HG03439 (cell line): ENCODE data around the gene CTDSPL2.
"Not testable (repeated sequence)": the region's sequence is repeated elsewhere in the genome, so short reads cannot be mapped to it uniquely, and the experiment has no call there.

ENCODE experiments used
- ATAC-seq: cut with Tn5 transposase; IDR thresholded peaks from one replicate; pipeline ENCODE4 v1.9.1; 2021; ENCODE audit warnings: mild to moderate bottlenecking, moderate library complexity; ENCODE audit not compliant: unreplicated experiment

Gene CTDSPL2

DNA sequence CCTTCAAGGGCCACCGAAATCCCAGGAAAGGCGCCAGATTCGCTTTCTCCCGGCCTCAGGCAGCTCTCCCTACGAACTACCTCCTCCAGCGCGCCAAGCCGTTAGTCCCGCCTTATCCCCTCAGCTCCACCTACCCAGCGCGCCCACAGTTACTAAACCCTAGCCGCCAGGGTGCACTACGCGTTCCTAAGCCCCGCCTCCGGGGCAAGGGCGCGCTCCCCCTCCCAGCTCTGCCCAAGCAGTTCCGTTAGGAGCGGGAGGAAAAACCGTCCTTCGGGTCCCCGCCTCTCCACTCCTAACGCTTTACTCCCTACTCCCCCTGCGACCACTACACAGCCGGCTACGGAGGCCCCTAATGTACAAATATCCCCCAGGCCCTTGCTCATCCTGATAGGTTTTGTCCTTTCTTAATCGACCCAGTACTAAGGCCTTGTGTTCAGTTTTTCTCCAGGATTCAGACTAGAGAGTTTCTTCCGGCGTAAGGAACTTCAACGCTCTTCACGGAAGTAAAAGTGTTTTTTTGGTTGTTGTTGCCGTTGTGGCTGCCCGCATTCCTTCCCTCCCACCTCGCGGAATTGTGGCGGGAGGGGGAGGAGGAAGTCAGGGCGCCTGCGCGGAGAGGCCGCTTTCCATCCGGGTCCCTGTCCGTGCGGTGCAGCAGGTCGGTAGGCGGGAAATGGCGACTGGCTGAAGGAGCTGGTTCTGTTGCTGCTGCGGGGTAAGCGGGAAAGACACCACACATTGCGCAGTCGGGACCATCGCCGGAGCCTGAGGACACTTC is at the start of gene CTDSPL2:
Gene CTDSPL2, plus strand, starts transcription at position 655 of the 781 bp plus-strand sequence. CDS start 31,386 bp downstream, outside the sequence.
- ATAC-seq: peak; percentile 82

DNA sequence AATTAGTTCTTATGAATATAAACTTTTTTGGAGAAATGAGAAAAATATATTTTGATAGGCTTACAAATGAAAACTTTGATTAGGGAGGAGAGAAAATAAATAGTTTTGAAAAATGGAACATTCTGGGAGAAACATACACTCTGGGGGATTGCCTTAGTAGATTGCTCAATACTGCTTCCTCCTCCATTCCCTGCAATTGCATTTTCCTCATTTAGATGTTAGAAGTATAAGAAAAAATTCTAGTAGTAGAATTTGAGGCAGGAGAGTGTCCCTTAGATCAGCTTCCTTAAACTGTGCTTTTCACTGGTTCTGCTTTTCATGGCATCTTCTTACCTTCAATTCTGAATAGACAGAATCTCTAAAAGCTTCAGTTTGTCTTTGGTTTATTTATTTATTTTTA is 46.2 kb upstream of the CTDSPL2 start:
- ATAC-seq: no peak

DNA sequence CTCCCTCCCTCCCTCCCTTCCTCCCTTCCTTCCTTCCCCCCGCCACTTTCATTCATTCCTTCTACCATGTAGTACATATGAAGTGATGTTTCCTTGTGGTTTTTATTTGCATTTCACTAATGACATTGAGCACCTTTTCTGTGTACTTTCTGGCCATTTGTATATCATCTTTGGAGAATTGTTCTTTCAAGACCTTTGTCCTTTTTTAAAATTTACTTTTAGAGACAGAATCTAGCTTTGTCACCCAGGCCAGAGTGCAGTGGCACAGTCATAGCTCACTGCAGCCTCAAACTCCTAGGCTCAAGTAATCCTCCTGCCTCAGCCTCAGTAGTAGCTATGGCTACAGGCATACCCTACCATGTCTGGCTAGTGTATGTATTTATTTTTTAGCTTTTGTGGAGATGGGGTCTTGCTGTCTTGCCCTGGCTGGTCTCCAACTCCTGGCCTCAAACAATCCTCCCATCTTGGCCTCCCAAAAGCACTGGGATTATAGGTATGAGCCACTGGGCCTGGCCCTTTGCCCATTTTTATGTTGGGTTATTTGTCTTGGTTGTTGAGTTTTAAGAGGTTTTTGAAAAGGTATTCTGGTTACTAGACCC is 42.0 kb upstream of the CTDSPL2 start:
- ATAC-seq: no peak

DNA sequence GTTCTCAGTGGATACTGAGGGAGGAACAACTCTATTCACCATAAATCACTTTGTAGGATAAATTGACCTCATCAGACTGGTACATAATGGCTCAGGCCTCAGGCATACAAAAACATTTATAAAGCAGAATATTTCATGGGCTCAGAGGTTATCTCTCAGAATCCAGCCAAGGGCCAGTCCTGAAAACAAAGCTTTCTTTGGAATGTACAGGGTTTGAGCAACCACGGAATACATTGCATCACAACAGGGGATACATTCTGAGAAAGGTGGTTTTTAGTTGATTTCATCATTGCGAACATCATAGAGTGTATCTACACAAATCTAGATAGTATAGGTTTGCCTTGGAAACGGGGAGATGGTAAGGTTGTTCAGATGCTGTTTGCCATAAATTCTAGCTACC is 33.4 kb upstream of the CTDSPL2 start:
- no peak for ATAC-seq

DNA sequence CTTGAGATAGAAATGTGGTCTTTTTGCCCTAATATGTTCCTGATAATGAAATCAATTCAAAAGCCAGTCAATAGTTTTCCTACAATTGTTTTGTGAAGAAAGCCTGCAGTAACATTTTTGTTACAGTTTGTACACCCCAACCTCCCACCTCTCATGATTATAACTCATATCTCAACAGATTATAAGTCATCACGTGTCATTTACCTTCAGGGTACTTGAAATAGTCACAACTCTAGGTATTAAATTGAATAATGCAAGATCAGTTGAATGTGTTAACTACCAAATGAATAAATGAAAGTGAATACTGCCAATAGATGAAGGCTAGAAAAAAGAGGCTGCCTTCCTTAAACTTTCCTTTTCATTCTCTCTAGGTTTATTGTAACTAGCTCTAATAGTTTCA is 32.9 kb upstream of the CTDSPL2 start:
- no peak for ATAC-seq

DNA sequence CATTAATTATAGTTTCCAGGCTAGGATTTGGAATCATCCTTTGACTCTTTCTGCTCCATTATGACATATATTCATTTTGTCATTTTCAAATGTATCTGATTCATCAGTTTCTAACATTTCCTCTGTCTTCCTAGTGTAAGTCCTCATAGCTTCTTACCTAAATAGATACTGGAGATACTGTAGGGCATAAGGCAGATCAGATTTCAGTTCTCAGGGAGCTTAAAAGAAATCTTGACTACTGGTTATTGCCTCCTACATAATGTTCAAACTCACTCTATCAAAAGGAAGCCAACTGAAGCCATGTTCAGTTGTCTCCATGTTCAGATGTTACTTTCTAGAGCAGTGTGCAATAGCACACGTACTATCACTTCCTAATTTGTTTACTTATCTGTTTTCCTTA is 29.6 kb upstream of the CTDSPL2 start:
- ATAC-seq: no peak

DNA sequence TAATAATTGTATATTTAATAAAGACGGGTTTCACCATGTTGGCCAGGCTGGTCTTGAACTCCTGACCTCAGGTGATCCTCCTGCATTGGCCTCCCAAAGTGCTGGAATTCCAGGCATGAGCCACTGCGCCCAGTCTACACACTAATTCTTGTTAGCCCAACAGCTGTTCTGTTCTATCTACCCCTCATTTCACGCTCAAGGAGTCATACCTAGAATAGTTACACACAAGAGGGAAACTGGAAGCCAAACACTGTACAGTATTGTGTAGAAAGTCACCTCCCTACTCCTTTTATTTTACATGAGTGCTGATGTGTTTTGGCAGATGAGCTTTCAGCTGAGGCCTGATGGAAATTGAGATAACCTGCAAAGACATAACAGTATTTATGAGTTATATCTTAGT is 13.4 kb upstream of the CTDSPL2 start:
- no peak for ATAC-seq

DNA sequence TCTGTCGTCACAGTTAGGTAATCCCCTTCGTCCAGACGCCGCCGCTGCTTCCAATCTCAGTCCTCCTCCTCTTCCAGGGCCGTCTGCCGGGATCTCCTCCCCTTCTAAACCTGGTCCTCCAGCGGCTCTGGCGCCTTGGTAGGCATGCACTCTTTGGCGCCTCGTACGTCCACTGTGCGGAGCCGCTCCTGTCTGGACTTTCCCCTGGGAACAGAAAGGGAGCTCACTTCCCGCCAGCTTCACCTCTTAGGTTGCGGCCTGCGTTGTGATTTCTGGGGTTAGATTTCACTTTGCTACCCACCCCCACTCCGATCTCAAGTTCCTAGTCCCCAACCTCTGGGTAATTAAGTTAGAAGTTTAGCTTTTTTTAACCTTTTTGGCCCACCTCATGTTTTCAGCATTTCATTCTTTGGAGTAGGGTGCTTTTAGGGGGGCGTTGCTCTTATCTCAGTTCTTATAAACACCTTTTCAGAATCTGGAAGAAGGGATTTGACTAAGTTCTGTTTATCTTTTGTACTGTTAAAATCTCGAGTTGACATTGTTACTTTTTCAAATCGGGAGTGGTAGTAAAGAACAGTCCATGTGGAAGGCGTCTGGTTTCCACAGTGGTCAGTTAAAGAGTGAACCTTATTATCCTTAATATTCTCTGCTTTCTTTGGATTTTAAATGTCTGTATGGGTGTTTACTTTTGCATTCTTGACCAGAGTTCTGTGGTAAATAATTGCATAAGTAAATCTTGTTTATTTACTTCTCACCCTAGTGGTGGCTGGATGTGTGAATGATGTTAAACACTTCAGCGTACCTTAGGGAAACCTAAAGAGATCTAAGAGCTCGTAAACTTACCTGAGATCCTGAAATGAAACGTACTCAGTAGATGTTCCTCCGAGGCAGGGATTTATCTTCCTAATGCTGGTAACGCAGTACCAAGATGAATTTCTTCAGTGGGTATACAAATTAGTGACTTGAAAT is 611 bp downstream of the CTDSPL2 start:
- ATAC-seq: peak; percentile 21

DNA sequence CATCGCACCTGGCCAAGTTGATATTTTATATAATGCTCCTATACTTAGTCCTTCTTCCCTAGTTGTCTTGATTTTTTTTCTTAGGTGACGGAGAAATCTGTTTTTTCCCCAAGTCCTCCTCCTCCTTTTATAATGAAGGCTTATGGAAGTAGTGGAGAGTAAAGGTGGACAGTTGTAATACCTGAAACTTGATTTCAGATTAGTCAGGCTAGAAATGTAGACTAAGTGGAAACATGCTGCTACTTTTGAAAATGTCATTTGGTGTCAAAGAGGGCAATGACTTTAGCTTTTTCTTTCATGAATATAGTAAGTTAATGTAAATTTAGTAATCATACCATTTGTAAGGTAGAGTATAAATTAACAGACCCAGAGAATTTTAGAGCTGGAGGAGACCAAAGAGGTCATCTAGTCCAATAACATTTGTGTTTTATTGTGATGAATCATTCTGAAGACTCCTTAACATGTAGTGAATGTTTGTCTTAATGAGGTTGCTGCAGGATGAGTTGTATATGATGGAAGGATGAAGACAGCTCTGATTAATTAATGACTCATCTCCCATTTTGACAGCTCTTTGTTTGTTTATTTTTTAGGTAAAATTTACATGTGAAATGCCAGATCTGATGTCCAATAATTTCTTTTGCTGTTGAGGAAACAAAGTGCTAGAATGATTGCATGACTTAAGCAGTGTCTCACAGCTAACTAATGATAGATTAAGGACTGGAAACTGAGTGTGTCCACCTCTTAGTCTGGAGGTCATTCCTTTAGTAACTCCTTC is 8.7 kb downstream of the CTDSPL2 start:
- ATAC-seq: no peak

DNA sequence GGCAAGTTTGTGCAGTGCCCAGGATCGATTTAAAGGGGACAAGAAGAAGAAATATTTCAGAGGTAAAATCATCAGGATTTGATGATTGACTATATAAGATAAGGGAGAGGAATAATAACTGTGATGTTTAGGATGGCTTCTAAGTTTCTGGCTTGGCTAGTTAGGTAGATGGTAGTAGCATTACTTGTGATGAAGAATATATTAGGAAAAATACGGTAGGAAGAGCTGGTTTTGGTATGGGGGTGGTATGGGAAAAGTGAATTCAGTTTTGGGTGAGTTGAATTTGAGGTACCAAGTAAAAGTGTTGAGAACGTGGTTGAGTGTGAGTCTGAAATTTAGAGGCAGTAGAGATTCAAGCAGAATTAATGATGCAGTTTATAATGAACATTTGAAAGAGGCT is 11.0 kb downstream of the CTDSPL2 start:
- no peak for ATAC-seq

DNA sequence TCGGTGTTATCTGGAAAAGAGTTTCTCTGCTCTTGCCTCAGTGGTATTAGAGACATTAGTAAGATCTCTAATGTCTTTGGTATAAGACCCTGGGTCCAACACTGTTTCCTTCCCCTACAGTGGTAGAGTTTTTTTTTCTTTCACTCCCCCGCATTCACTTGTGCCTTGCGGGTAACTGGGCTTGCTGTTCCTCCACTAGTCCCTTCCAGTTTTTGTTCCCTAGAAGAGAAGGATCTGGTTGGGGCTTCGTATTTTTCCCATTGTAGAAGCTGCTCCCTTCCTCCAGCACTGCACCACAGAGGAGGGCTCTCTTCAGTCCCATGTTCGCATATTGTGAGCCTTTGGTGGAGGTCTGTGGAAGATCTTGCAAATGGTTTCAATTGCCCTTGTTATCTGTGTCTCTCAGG is 13.7 kb downstream of the CTDSPL2 start:
- ATAC-seq: no peak

DNA sequence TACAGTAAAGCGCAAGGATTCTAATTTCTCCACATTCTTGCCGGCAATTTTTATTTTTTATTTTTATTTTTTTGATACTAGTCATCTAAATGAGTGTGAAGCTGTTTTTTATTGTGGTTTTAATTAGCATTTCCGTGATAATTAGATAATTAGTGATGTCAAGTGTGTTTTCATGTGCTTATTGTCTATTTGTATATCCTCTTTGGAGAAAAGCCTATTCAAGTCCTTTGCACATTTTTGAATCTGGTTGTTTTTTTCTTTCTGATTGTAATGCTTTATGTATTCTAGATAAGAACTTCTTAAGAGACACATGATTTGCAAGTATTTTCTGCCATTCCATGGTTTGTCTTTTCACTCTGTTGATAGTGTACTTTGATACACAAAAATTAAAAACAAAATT is 16.1 kb downstream of the CTDSPL2 start:
- no peak for ATAC-seq

DNA sequence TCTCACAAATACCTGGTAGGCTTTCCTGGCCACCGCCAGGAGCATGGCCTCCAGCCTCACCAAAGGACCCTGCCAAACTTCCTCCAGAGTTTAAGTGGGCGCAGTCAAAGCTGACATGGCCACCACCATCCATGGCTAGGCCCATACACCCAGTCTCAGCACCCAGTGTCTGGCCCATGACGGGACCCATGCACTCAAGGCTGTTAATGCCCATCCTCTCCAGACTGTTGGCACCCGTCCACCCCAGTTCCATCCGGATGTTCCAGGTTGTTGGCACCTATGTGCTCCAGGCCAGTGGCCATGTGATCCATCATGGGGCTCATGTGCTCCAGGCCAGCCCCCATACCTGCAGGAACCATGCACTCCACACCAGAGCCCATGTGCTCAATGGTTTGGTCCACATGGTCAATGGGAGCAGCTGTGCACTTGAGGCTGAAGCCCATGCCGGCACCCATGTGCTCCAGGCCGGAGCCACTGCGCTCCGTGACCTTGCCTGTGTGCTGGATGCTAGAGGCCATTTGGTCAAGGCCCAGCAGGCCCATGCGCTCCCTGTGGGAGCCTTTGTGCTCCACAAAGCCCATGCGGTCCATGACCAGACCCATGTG is 20.4 kb downstream of the CTDSPL2 start:
- no peak for ATAC-seq

DNA sequence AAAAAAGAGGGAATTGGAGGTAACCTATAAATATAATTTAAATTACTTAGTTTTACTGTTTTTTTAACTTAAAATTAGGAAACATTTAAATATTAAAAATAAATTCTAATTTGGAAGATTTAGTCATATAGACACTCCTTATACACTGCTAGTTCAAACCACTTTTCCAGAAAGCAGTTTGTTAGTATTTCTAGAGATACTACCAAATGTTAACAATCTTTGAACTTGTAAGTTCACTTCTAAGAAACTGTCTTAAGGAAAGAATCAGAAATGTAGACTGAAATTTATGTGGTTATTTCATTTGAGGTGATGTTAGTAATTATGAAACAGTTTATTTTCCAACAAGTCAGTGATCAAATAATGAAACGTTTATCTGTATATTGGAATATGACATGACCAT is 22.7 kb downstream of the CTDSPL2 start:
- ATAC-seq: no peak

DNA sequence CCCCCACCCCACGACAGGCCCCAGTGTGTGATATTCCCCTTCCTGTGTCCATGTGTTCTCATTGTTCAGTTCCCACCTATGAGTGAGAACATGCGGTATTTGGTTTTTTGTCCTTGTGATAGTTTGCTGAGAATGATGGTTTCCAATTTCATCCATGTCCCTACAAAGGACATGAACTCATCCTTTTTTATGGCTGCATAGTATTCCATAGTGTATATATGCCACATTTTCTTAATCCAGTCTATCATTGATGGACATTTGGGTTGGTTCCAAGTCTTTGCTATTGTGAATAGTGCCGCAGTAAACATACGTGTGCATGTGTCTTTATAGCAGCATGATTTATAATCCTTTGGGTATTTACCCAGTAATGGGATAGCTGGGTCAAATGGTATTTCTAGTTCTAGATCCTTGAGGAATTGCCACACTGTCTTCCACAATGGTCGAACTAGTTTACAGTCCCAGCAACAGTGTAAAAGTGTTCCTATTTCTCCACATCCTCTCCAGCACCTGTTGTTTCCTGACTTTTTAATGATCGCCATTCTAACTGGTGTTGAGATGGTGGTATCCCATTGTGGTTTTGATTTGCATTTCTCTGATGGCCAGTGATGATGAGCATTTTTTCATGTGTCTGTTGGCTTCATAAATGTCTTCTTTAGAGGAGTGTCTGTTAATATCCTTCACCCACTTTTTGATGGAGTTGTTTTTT is 26.3 kb downstream of the CTDSPL2 start:
- ATAC-seq: not testable (repeated sequence)

DNA sequence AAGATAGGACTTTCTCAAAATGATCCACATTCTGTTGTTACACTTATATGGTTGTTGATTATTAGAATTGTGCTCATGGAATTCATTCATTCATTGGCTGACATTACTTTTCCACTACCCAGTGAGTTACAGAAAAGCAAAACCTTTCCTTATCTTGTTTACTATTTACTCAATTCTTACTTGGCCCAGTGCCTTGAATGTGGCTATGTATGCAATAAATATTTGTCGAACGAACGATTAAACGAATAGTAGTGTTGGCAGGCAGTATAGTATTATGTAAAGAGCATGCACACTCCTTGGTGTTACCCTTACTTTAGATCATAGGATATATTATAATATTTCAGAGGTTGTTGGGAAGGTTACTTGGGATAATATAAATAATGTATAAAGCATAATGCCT is 31.0 kb downstream of the CTDSPL2 start:
- ATAC-seq: no peak

DNA sequence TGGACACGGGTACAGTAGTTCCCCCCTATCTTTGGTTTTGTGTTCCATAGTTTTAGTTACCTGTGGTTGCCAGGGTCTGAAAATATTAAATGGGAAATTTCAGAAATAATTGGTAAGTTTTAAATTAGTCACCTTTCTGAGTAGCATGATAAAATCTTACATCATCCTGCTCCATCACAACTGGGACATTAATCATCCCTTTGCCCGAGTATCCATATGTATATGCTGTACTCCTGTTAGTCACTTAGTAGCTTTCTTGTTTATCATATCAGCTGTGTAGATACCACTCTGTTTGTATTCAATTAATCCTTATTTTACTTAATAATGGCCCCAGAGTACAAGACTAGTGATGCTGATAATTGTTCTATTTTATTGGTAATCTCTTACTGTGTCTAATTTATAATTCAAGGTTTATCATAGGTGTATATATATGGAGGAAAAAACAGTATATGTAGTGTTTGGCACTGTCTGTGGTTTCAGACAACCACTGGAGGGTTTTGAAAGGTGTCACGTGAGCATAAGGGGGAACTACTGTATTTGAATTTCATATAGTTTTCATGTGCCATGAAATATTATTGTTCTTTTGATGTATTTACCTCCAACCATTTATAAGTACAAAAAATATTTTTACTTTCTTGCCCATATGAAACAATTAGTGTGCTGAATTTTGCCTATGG is 41.4 kb downstream of the CTDSPL2 start:
- ATAC-seq: no peak

DNA sequence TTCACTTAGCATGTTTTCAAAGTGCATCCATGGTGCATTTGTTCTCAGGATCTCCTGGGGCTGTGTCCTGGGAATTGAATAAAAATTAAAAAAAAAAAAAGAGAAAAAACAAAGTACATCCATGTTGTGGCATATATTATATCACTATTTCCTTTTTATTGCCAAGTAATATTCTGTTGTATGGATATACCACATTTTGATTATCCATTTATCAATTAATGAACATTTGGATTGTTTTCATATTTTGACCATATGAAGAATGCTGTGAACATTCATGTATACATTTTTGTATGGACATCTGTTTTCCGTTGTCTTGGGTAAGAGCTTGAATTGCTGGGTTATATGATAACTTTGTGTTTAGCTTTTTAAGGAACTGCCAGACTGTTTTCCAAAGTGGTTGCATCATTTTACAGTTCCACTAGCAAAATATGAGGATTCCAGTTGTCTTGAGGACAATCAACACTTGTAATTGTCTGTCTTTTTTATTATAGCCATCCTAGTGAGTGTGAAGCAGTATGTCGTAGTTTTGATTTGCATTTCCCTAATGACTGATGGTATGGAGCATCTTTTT is 44.5 kb downstream of the CTDSPL2 start:
- ATAC-seq: no peak

DNA sequence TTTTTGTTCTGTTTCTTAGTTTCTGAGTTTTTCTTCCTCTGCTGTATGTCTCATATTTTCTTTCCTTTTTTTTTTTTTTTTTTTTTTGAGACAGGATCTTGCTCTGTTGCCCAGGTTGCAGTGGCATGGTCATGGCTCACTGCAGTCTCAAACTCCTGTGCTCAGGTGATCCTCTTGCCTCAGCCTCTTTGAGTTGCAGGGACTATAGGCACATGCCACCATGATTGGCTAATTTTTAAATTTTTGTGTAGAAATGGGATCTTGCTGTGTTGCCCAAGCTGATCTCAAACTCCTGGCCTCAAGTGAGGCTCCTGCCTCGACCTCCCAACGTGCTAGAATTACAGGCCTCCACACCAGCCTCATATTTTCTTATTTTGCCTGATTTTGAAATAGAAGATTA is 51.9 kb downstream of the CTDSPL2 start:
- ATAC-seq: no peak
